Panc1 (cell line): ENCODE results near the gene CHCHD3. TPM values are rescaled to one million over a fixed set of nuclear protein-coding genes. Genes with fewer than 3 reads are reported as not detected.

Experiments
- ATAC-seq: fragments of 200-7000 bp; cut with Tn5 transposase; 2 replicates; pipeline ENCODE4 v1.9.1; 2020; ENCODE audit warnings: mild to moderate bottlenecking, moderate library complexity
- BruUV-seq: library from RNA; stranded (reverse); fragments of 400-500 nt; replicated peaks from 2 replicates; lab custom pipeline; 2021; lab: Mats Ljungman, UMichigan
- CTCF ChIA-PET: fragments of 300-600 bp; sonication (Branson Sonifier 250); formaldehyde crosslinking; loops from one replicate; lab custom pipeline; 2022; ENCODE audit warnings: antibody characterized with exemption; lab: Charles Lee
- POLR2A ChIA-PET: fragments of 300-600 bp; sonication (Branson Sonifier 250); formaldehyde crosslinking; loops from one replicate; lab custom pipeline; 2022; ENCODE audit warnings: antibody characterized with exemption; lab: Charles Lee
- DNase-seq: peaks from one replicate; pipeline ENCODE4 v3.0.0-alpha.2; 2010; ENCODE audit warnings: low read depth, low spot score
- H3K27ac ChIP-seq: 2 replicates; pipeline ENCODE4 v1.5.1; 2011; ENCODE audit warnings: mild to moderate bottlenecking, low read length, inconsistent platforms
- H3K27me3 ChIP-seq: fragments of 200-500 bp; sonication (Bioruptor generic); 2 replicates; pipeline ENCODE4 v1.6.0; 2014; ENCODE audit warnings: low read length, inconsistent platforms; ENCODE audit not compliant: control insufficient read depth, insufficient read depth
- H3K36me3 ChIP-seq: fragments of 200-500 bp; sonication (Bioruptor generic); 2 replicates; pipeline ENCODE4 v1.5.1; 2014; ENCODE audit warnings: inconsistent platforms, mild to moderate bottlenecking, low read length, moderate library complexity; ENCODE audit not compliant: control insufficient read depth, insufficient read depth
- H3K4me1 ChIP-seq: 2 replicates; pipeline ENCODE4 v1.5.1; 2011; ENCODE audit warnings: inconsistent platforms, mild to moderate bottlenecking, low read length, moderate library complexity; ENCODE audit not compliant: control insufficient read depth, insufficient read depth
- H3K4me3 ChIP-seq, 2 experiments: 2 replicates each; pipeline ENCODE4 v1.5.1; 2011 to 2012; ENCODE audit warnings: low read depth in 2 of 2, low read length in 2 of 2, mild to moderate bottlenecking in 2 of 2, inconsistent platforms in 1 of 2, moderate library complexity in 1 of 2
- H3K9me3 ChIP-seq: fragments of 200-500 bp; sonication (Bioruptor generic); 2 replicates; pipeline ENCODE4 v1.5.1; 2014; ENCODE audit warnings: low read depth, mild to moderate bottlenecking, inconsistent platforms, low read length, moderate library complexity; ENCODE audit not compliant: control insufficient read depth, insufficient read depth
- POLR2AphosphoS5 ChIP-seq: IDR thresholded peaks from 2 replicates; pipeline ENCODE4 v1.6.1; 2012; ENCODE audit warnings: mild to moderate bottlenecking, low read depth, low read length, moderate library complexity
- SIN3A ChIP-seq: IDR thresholded peaks from 2 replicates; pipeline ENCODE4 v1.6.1; 2012; ENCODE audit warnings: low read depth, mild to moderate bottlenecking, low read length, moderate library complexity, borderline replicate concordance; ENCODE audit not compliant: insufficient read depth
- TCF7L2 ChIP-seq: IDR thresholded peaks from 2 replicates; pipeline ENCODE4 v1.6.1; 2011; ENCODE audit warnings: mild to moderate bottlenecking, low read depth, low read length, inconsistent platforms
- in situ Hi-C: cut with HindIII; loops from 2 replicates; pipeline ENCODE4 v1.10.0; 2016; ENCODE audit warnings: low sequenced_read_pairs, low pct_unique_long_range_greater_than_20kb
- intact Hi-C: fragments of 100-400 bp; cut with micrococcal nuclease; formaldehyde crosslinking; loops from one replicate; pipeline ENCODE4 v1.10.0; 2022; ENCODE audit not compliant: unreplicated experiment
- total RNA-seq: library from RNA; stranded (reverse); gene quantifications from one replicate; pipeline ENCODE4 v1.2.1, GENCODE V29; 2021; ENCODE audit not compliant: unreplicated experiment
- TF ChIP-seq, protein P1 (sequence below): fragments of 450-650 bp; IDR thresholded peaks from 2 replicates; pipeline ENCODE4 v1.5.1; 2017; ENCODE audit warnings: mild to moderate bottlenecking
- TF ChIP-seq, protein P2 (sequence below), 2 experiments: IDR thresholded peaks; 2 replicates each; pipeline ENCODE4 v1.6.1; 2011 to 2012; ENCODE audit warnings: low read depth in 2 of 2, control low read depth in 1 of 2, low read length in 1 of 2, mild to moderate bottlenecking in 1 of 2, moderate library complexity in 1 of 2; ENCODE audit not compliant: insufficient read depth in 1 of 2

Gene CHCHD3
- total RNA-seq, 1 experiment from 2014 or later = 109 TPM

DNA sequence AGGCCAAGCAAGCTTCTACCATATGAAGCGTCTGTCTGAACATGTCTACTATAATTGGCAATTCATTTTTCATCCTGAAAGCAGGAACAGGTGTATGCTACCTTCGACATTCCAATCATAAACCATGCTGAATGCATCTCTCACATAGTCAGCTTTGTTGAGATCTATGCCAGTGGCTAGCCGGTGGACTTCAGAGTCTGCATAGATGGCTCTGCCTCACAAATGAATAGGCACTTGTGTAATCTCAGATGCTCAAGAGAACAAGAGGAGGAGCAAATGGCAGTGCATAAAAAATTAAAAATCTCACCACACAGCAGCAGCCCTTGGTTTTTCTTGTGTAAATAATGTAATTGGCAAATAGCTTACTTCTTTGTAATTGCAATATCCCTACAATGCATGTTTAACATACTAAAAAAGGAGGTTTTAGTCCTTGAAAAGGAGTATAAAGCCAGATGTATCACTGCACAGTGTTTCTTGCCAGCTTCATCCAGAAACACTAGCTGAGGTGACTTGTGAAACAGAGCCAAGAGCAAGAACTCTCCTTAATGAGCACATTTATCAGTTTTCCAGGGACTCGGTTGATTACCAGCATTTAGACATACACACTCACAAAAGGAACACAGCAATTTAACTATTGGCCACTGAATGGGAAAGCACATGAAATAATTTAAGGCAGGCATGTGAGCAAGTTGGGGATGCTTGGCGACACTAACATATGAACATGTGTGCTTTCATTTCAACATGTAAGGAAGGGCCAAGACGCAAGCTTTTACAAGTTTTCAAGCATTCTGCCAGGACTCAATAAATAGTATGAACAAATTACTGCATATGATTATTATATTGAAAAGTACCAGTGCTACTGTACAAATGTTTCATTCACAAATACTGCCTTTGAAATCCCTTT lies 255.7 kb downstream of the CHCHD3 start (continued):
- TF ChIP-seq TCF7L2 = no peak

- Histone ChIP-seq H3K4me1 (no peaks in the 10 kb centered on the region), H3K36me3 (no peaks in the 10 kb centered on the region), H3K27ac (no peak overlapping the region), H3K9me3 (no peaks in the 10 kb centered on the region), H3K27me3 (no peaks in the 10 kb centered on the region), H3K4me3 (no peak overlapping the region)
- TF ChIP-seq SIN3A (no peak), POLR2AphosphoS5 (no peak), TCF7L2 (no peak)
- TF ChIP-seq, protein P1, sequence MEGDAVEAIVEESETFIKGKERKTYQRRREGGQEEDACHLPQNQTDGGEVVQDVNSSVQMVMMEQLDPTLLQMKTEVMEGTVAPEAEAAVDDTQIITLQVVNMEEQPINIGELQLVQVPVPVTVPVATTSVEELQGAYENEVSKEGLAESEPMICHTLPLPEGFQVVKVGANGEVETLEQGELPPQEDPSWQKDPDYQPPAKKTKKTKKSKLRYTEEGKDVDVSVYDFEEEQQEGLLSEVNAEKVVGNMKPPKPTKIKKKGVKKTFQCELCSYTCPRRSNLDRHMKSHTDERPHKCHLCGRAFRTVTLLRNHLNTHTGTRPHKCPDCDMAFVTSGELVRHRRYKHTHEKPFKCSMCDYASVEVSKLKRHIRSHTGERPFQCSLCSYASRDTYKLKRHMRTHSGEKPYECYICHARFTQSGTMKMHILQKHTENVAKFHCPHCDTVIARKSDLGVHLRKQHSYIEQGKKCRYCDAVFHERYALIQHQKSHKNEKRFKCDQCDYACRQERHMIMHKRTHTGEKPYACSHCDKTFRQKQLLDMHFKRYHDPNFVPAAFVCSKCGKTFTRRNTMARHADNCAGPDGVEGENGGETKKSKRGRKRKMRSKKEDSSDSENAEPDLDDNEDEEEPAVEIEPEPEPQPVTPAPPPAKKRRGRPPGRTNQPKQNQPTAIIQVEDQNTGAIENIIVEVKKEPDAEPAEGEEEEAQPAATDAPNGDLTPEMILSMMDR = no peak
- TF ChIP-seq, protein P2, sequence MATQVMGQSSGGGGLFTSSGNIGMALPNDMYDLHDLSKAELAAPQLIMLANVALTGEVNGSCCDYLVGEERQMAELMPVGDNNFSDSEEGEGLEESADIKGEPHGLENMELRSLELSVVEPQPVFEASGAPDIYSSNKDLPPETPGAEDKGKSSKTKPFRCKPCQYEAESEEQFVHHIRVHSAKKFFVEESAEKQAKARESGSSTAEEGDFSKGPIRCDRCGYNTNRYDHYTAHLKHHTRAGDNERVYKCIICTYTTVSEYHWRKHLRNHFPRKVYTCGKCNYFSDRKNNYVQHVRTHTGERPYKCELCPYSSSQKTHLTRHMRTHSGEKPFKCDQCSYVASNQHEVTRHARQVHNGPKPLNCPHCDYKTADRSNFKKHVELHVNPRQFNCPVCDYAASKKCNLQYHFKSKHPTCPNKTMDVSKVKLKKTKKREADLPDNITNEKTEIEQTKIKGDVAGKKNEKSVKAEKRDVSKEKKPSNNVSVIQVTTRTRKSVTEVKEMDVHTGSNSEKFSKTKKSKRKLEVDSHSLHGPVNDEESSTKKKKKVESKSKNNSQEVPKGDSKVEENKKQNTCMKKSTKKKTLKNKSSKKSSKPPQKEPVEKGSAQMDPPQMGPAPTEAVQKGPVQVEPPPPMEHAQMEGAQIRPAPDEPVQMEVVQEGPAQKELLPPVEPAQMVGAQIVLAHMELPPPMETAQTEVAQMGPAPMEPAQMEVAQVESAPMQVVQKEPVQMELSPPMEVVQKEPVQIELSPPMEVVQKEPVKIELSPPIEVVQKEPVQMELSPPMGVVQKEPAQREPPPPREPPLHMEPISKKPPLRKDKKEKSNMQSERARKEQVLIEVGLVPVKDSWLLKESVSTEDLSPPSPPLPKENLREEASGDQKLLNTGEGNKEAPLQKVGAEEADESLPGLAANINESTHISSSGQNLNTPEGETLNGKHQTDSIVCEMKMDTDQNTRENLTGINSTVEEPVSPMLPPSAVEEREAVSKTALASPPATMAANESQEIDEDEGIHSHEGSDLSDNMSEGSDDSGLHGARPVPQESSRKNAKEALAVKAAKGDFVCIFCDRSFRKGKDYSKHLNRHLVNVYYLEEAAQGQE (IDR thresholded peaks at IDR 0.05; ENCODE audit: insufficient read depth in 1 of 2, low read depth in 2 of 2, low read length in 1 of 2) = no peak
- intact Hi-C loops (no loop called here), in situ Hi-C loops (no loop called here)
- ATAC-seq (no peak), DNase-seq (no peak)
- POLR2A ChIA-PET = no interaction called here
- CTCF ChIA-PET = no interaction called here
- BruUV-seq = no TSS peak
These were observed 256.7 kb downstream of the CHCHD3 start for GRCh38 chr7:132825222-132825621.

DNA sequence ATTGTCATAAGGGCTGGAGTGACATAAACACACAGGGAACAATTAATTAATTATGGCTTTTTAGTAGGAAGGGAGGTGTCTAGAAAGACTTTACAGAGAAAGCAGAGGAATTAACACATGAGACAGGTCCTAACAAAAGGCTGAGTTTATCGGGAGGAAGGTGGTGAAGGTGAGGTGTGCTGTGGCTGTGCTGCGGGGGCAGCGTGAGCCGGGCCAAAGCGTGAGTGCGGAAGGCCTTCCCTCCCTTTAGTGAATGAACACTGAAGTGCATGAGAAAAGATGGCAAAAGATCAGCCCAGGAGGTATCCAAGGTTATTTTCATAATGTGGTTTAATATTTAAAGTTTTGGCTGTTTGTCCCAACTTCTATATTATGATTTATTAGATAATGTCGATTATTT lies 262.2 kb downstream of the CHCHD3 start:
- intact Hi-C loops = no loop called here
- TF ChIP-seq, protein P2 (IDR thresholded peaks at IDR 0.05; ENCODE audit: insufficient read depth in 1 of 2, low read depth in 2 of 2, low read length in 1 of 2) = no peak
- no peak for TF ChIP-seq TCF7L2
- no peak for TF ChIP-seq POLR2AphosphoS5
- no peak for TF ChIP-seq SIN3A
- H3K4me1 ChIP-seq = no peaks in the 10 kb centered on the region
- in situ Hi-C loops = no loop called here
- H3K9me3 ChIP-seq = no peaks in the 10 kb centered on the region
- no TSS peak for BruUV-seq
- H3K4me3 ChIP-seq = no peak overlapping the region
- no peaks in the 10 kb centered on the region for H3K36me3 ChIP-seq
- no peak for ATAC-seq
- no peak overlapping the region for H3K27ac ChIP-seq
- no peak for DNase-seq
- CTCF ChIA-PET = no interaction called here
- no peaks in the 10 kb centered on the region for H3K27me3 ChIP-seq
- POLR2A ChIA-PET = no interaction called here
